ENCODE measurements around the gene ADCY6. TPM values are rescaled to one million over a fixed set of nuclear protein-coding genes. Genes with fewer than 3 reads are reported as not detected.

The ADCY6 gene
- total RNA-seq, 1 donor from 2014 or later: 17.4 TPM

GRCh38 chr12:48768147-48768546 lies 20.7 kb downstream of the ADCY6 start:
- Mint-ChIP-seq H3K36me3 (ENCODE audit: unreplicated experiment) (peaks cover 5% of the 10 kb centered on the region), H3K4me3 (ENCODE audit: unreplicated experiment) (no peak overlapping the region)
- TF ChIP-seq CTCF (IDR thresholded peaks at IDR 0.05; ENCODE audit: partially characterized antibody, unreplicated experiment): no peak

GRCh38 chr12:48767521-48767920 lies 21.4 kb downstream of the ADCY6 start:
- TF ChIP-seq CTCF (IDR thresholded peaks at IDR 0.05; ENCODE audit: partially characterized antibody, unreplicated experiment): no peak
- Mint-ChIP-seq H3K9me3 (ENCODE audit: unreplicated experiment) (peaks cover 2% of the 10 kb centered on the region), H3K4me3 (ENCODE audit: unreplicated experiment) (no peak overlapping the region), H3K27ac (ENCODE audit: unreplicated experiment) (no peak overlapping the region), H3K4me1 (ENCODE audit: low read depth, unreplicated experiment) (no peaks in the 10 kb centered on the region), H3K27me3 (ENCODE audit: unreplicated experiment) (no peaks in the 10 kb centered on the region), H3K36me3 (ENCODE audit: unreplicated experiment) (peaks cover 5% of the 10 kb centered on the region)
- no peak for DNase-seq

More at GRCh38 chr12:48768147-48768546, 20.7 kb downstream of the ADCY6 start:
- H3K27me3 Mint-ChIP-seq (ENCODE audit: unreplicated experiment): no peaks in the 10 kb centered on the region
- DNase-seq: no peak
- H3K4me1 Mint-ChIP-seq (ENCODE audit: low read depth, unreplicated experiment): no peaks in the 10 kb centered on the region
- peaks cover 2% of the 10 kb centered on the region for H3K9me3 Mint-ChIP-seq (ENCODE audit: unreplicated experiment)
- no peak overlapping the region for H3K27ac Mint-ChIP-seq (ENCODE audit: unreplicated experiment)

GRCh38 chr12:48767047-48767446 lies 21.8 kb downstream of the ADCY6 start:
- H3K4me1 Mint-ChIP-seq (ENCODE audit: low read depth, unreplicated experiment): no peaks in the 10 kb centered on the region
- H3K9me3 Mint-ChIP-seq (ENCODE audit: unreplicated experiment): peaks cover 2% of the 10 kb centered on the region
- H3K4me3 Mint-ChIP-seq (ENCODE audit: unreplicated experiment): no peak overlapping the region
- TF ChIP-seq CTCF (IDR thresholded peaks at IDR 0.05; ENCODE audit: partially characterized antibody, unreplicated experiment): no peak
- H3K27ac Mint-ChIP-seq (ENCODE audit: unreplicated experiment): no peak overlapping the region
- H3K36me3 Mint-ChIP-seq (ENCODE audit: unreplicated experiment): peaks cover 5% of the 10 kb centered on the region
- no peak for DNase-seq
- H3K27me3 Mint-ChIP-seq (ENCODE audit: unreplicated experiment): no peaks in the 10 kb centered on the region

DNA sequence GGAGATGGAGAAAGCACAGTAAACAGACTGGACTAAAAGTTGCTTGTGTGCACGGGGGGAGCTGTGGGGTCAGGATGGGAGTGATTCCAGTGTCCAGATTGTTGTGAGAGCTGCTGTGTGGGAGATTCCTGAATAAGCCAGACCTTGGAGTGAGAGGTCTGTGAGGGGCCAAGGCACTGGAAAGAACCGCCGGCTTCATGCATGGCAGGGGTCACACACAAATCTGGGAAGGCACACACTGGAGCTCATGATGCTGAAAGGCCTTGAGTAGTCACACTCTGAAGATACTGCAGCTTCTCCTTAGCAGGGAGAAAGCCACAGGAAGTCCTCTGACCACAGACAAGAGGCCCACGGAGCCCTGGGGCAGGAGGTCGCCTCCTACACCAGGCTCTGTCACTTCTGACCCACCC lies 23.1 kb downstream of the ADCY6 start:
- no peaks in the 10 kb centered on the region for H3K36me3 Mint-ChIP-seq (ENCODE audit: unreplicated experiment)
- no peaks in the 10 kb centered on the region for H3K9me3 Mint-ChIP-seq (ENCODE audit: unreplicated experiment)
- no peak overlapping the region for H3K4me3 Mint-ChIP-seq (ENCODE audit: unreplicated experiment)
- no peak for DNase-seq
- no peak overlapping the region for H3K27ac Mint-ChIP-seq (ENCODE audit: unreplicated experiment)
- TF ChIP-seq CTCF (IDR thresholded peaks at IDR 0.05; ENCODE audit: partially characterized antibody, unreplicated experiment): no peak
- H3K27me3 Mint-ChIP-seq (ENCODE audit: unreplicated experiment): no peaks in the 10 kb centered on the region
- H3K4me1 Mint-ChIP-seq (ENCODE audit: low read depth, unreplicated experiment): no peaks in the 10 kb centered on the region

DNA sequence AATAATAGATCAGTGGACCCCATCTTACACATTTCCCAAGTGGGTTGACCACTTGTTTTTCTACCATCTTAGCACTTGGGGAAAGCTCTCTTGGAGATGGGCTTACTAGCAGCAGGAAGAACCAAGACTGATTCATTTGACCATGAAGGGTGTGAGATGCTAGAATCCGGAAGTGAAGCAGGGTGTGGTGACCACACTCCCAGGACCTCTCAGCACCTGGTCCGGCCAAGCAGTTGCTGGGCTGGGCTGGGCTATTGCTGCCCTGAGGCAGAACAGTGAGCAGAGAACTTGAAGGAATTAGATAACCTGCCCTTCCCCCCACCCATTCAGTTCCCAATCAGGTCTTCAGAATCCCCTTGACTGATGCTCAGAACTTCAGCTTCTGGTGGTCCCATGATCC lies 24.4 kb downstream of the ADCY6 start:
- DNase-seq: no peak
- Mint-ChIP-seq H3K4me1 (ENCODE audit: low read depth, unreplicated experiment) (no peaks in the 10 kb centered on the region), H3K36me3 (ENCODE audit: unreplicated experiment) (no peaks in the 10 kb centered on the region), H3K4me3 (ENCODE audit: unreplicated experiment) (no peak overlapping the region), H3K27ac (ENCODE audit: unreplicated experiment) (no peak overlapping the region), H3K27me3 (ENCODE audit: unreplicated experiment) (no peaks in the 10 kb centered on the region), H3K9me3 (ENCODE audit: unreplicated experiment) (no peaks in the 10 kb centered on the region)
- no peak for TF ChIP-seq CTCF (IDR thresholded peaks at IDR 0.05; ENCODE audit: partially characterized antibody, unreplicated experiment)
